IMR-90 (cell line): ENCODE data around the gene ZNF354B. TPM values are rescaled to one million over a fixed set of nuclear protein-coding genes. Genes with fewer than 3 reads are reported as not detected.

Experiments
- ATAC-seq: fragments of 200-7000 bp; cut with Tn5 transposase; 2 replicates; pipeline ENCODE4 v1.9.1; 2020; ENCODE audit warnings: low read depth, mild to moderate bottlenecking, moderate library complexity
- BruUV-seq: library from RNA; stranded (reverse); fragments of 400-500 nt; replicated peaks from 2 replicates; lab custom pipeline; 2021; lab: Mats Ljungman, UMichigan
- CTCF ChIA-PET: fragments of 300-600 bp; formaldehyde crosslinking; extraction: SDS; loops from one replicate; lab custom pipeline; 2021; ENCODE audit warnings: antibody characterized with exemption; lab: Yijun Ruan, JAX
- POLR2A ChIA-PET: fragments of 300-600 bp; sonication (Branson Sonifier 250); formaldehyde crosslinking; loops from one replicate; lab custom pipeline; 2022; ENCODE audit warnings: antibody characterized with exemption; ENCODE audit not compliant: unreplicated experiment; lab: Charles Lee
- DNase-seq: peaks from one replicate; pipeline ENCODE4 v3.0.0; 2013
- H2AFZ ChIP-seq: replicated peaks from 2 replicates; pipeline ENCODE3; 2013; ENCODE audit warnings: low read length, mild to moderate bottlenecking; ENCODE audit not compliant: poor library complexity
- H2AK5ac ChIP-seq: 2 replicates; pipeline ENCODE4 v1.6.1; 2013; ENCODE audit warnings: low read depth, low read length, inconsistent platforms
- H2AK9ac ChIP-seq: replicated peaks from 2 replicates; pipeline ENCODE3; 2013; ENCODE audit warnings: mild to moderate bottlenecking, low read depth, low read length, moderate library complexity; ENCODE audit not compliant: poor library complexity
- H2BK120ac ChIP-seq: 2 replicates; pipeline ENCODE4 v1.6.1; 2013; ENCODE audit warnings: low read depth, low read length, inconsistent platforms
- H2BK15ac ChIP-seq: 3 replicates; pipeline ENCODE4 v1.6.1; 2013; ENCODE audit warnings: low read depth, low read length, inconsistent platforms
- H2BK20ac ChIP-seq: 2 replicates; pipeline ENCODE4 v1.6.1; 2013; ENCODE audit warnings: low read depth, mild to moderate bottlenecking, inconsistent platforms, low read length, moderate library complexity
- H2BK5ac ChIP-seq: 2 replicates; pipeline ENCODE4 v1.6.1; 2013; ENCODE audit warnings: mild to moderate bottlenecking, low read depth, low read length, inconsistent platforms; ENCODE audit not compliant: poor library complexity, severe bottlenecking
- H3K14ac ChIP-seq: replicated peaks from 2 replicates; pipeline ENCODE4 v1.6.1; 2013; ENCODE audit warnings: low read depth, low read length, inconsistent platforms
- H3K18ac ChIP-seq: 2 replicates; pipeline ENCODE4 v1.6.1; 2013; ENCODE audit warnings: low read depth, low read length, control low read depth
- H3K23ac ChIP-seq: 2 replicates; pipeline ENCODE4 v1.6.1; 2013; ENCODE audit warnings: low read depth, low read length, inconsistent platforms
- H3K27ac ChIP-seq: 2 replicates; pipeline ENCODE4 v1.5.1; 2013; ENCODE audit warnings: mild to moderate bottlenecking, control low read depth, low read length; ENCODE audit not compliant: insufficient read depth
- H3K27me3 ChIP-seq: 2 replicates; pipeline ENCODE4 v1.6.1; 2013; ENCODE audit warnings: low read length; ENCODE audit not compliant: control insufficient read depth, insufficient read depth
- H3K36me3 ChIP-seq: 2 replicates; pipeline ENCODE4 v1.6.1; 2013; ENCODE audit warnings: low read length, mixed read lengths; ENCODE audit not compliant: control insufficient read depth, insufficient read depth
- H3K4ac ChIP-seq: 2 replicates; pipeline ENCODE4 v1.6.1; 2013; ENCODE audit warnings: low read depth, low read length, inconsistent platforms
- H3K4me1 ChIP-seq: 2 replicates; pipeline ENCODE4 v1.6.1; 2013; ENCODE audit warnings: low read length, mixed read lengths; ENCODE audit not compliant: control insufficient read depth, insufficient read depth
- H3K4me2 ChIP-seq: 2 replicates; pipeline ENCODE4 v1.6.1; 2013; ENCODE audit warnings: low read depth, mild to moderate bottlenecking, control low read depth, low read length, moderate library complexity
- H3K4me3 ChIP-seq: 2 replicates; pipeline ENCODE4 v1.5.1; 2013; ENCODE audit warnings: low read depth, mild to moderate bottlenecking, control low read depth, low read length, moderate library complexity; ENCODE audit not compliant: insufficient read depth
- H3K56ac ChIP-seq: 2 replicates; pipeline ENCODE4 v1.6.1; 2013; ENCODE audit warnings: low read length, inconsistent platforms; ENCODE audit not compliant: insufficient read depth; ENCODE audit errors: extremely low read depth
- H3K79me1 ChIP-seq, 2 experiments: 2 replicates each; pipeline ENCODE4 v1.6.1; 2013; ENCODE audit warnings: low read length in 2 of 2, inconsistent platforms in 1 of 2, low read depth in 1 of 2
- H3K9ac ChIP-seq: 2 replicates; pipeline ENCODE4 v1.6.1; 2013; ENCODE audit warnings: low read depth, low read length, control low read depth
- H3K9me1 ChIP-seq: 2 replicates; pipeline ENCODE4 v1.6.1; 2013; ENCODE audit warnings: low read length, inconsistent platforms; ENCODE audit not compliant: insufficient read depth
- H3K9me3 ChIP-seq: 2 replicates; pipeline ENCODE4 v1.6.1; 2013; ENCODE audit warnings: low read length; ENCODE audit not compliant: control insufficient read depth, insufficient read depth
- H4K20me1 ChIP-seq: 2 replicates; pipeline ENCODE4 v1.6.1; 2013; ENCODE audit warnings: low read length, inconsistent platforms; ENCODE audit not compliant: insufficient read depth
- H4K5ac ChIP-seq: 2 replicates; pipeline ENCODE4 v1.6.1; 2013; ENCODE audit warnings: mild to moderate bottlenecking, low read depth, low read length, control low read depth
- H4K8ac ChIP-seq, 2 experiments: 2 replicates each; pipeline ENCODE4 v1.6.1; 2013; ENCODE audit warnings: low read depth in 2 of 2, low read length in 2 of 2, control low read depth in 1 of 2, inconsistent platforms in 1 of 2
- H4K91ac ChIP-seq: 2 replicates; pipeline ENCODE4 v1.6.1; 2013; ENCODE audit warnings: low read depth, low read length, inconsistent platforms; ENCODE audit not compliant: insufficient read depth
- BHLHE40 ChIP-seq: fragments of 150-350 bp; IDR thresholded peaks from 2 replicates; pipeline ENCODE4 v1.6.1; 2016; ENCODE audit warnings: mild to moderate bottlenecking, low read depth, low read length
- CEBPB ChIP-seq: IDR thresholded peaks from 2 replicates; pipeline ENCODE4 v1.6.1; 2012; ENCODE audit warnings: low read depth, low read length, improper control_type of control experiment
- CHD1 ChIP-seq: IDR thresholded peaks from 2 replicates; pipeline ENCODE4 v1.6.1; 2012; ENCODE audit warnings: low read depth, low read length, improper control_type of control experiment
- CTCF ChIP-seq: conservative IDR thresholded peaks from 2 replicates; pipeline ENCODE4 v1.5.1; 2012; ENCODE audit warnings: mild to moderate bottlenecking, low read depth, low read length, improper control_type of control experiment
- ELK1 ChIP-seq: fragments of 150-350 bp; IDR thresholded peaks from 2 replicates; pipeline ENCODE4 v1.6.1; 2016; ENCODE audit warnings: low read depth, mild to moderate bottlenecking, low read length, moderate library complexity, borderline replicate concordance
- FOS ChIP-seq: fragments of 150-350 bp; IDR thresholded peaks from 2 replicates; pipeline ENCODE4 v1.6.1; 2016; ENCODE audit warnings: low read depth, low read length
- MAFK ChIP-seq: IDR thresholded peaks from 2 replicates; pipeline ENCODE4 v1.6.1; 2012; ENCODE audit warnings: low read depth, low read length, improper control_type of control experiment
- MAZ ChIP-seq: IDR thresholded peaks from 2 replicates; pipeline ENCODE4 v1.6.1; 2012; ENCODE audit warnings: low read depth, mild to moderate bottlenecking, low read length, improper control_type of control experiment, moderate library complexity, borderline replicate concordance
- MXI1 ChIP-seq: IDR thresholded peaks from 2 replicates; pipeline ENCODE4 v1.6.1; 2012; ENCODE audit warnings: low read depth, mild to moderate bottlenecking, low read length, moderate library complexity, borderline replicate concordance
- NFE2L2 ChIP-seq: fragments of 150-350 bp; IDR thresholded peaks from 2 replicates; pipeline ENCODE4 v1.6.1; 2016; ENCODE audit warnings: low read depth, mild to moderate bottlenecking, low read length
- POLR2A ChIP-seq: IDR thresholded peaks from 2 replicates; pipeline ENCODE4 v1.6.1; 2012; ENCODE audit warnings: mild to moderate bottlenecking, low read depth, low read length
- RAD21 ChIP-seq: IDR thresholded peaks from 2 replicates; pipeline ENCODE4 v1.6.1; 2012; ENCODE audit warnings: low read length, improper control_type of control experiment
- RCOR1 ChIP-seq: IDR thresholded peaks from 2 replicates; pipeline ENCODE4 v1.6.1; 2012; ENCODE audit warnings: mild to moderate bottlenecking, low read length, improper control_type of control experiment; ENCODE audit not compliant: insufficient replicate concordance
- RFX5 ChIP-seq: IDR thresholded peaks from 2 replicates; pipeline ENCODE4 v1.8.0; 2012; ENCODE audit warnings: low read depth, mild to moderate bottlenecking, low read length, moderate library complexity
- SMC3 ChIP-seq: fragments of 150-350 bp; IDR thresholded peaks from 2 replicates; pipeline ENCODE4 v1.6.1; 2016; ENCODE audit warnings: low read depth, mild to moderate bottlenecking, antibody characterized with exemption, low read length, moderate library complexity
- USF2 ChIP-seq: fragments of 150-350 bp; IDR thresholded peaks from 2 replicates; pipeline ENCODE4 v1.6.1; 2017; ENCODE audit warnings: mild to moderate bottlenecking, antibody characterized with exemption, low read length, low read depth
- WGBS, 2 experiments: methylation state at CpG; one replicate each; pipeline versions ENCODE4 v1.1.5 to v1.1.7; 2013; ENCODE audit warnings: missing lambda C conversion rate in 2 of 2; ENCODE audit not compliant: insufficient read length in 1 of 2; ENCODE audit errors: extremely low coverage in 2 of 2; 5-methylcytosine and 5-hydroxymethylcytosine counted together
- dilution Hi-C: fragments of 300-500 bp; cut with HindIII; formaldehyde crosslinking; loops from one replicate; pipeline ENCODE4 v1.14.3; 2018; ENCODE audit warnings: low sequenced_read_pairs; ENCODE audit not compliant: unreplicated experiment
- in situ Hi-C: fragments of 300-500 bp; cut with MboI; formaldehyde crosslinking; loops from 3 replicates; pipeline ENCODE4 v1.14.3; 2019; ENCODE audit warnings: low sequenced_read_pairs, inconsistent platforms, mixed read lengths
- intact Hi-C: fragments of 100-400 bp; cut with micrococcal nuclease; formaldehyde crosslinking; loops from 2 replicates; pipeline ENCODE4 v1.10.0; 2022
- polyA plus RNA-seq, 3 experiments: library from polyadenylated mRNA; depleted of rRNA; stranded (reverse); fragments of >200 nt; gene quantifications; 2 replicates each; pipeline ENCODE4 v1.2.3, GENCODE V29; 2012; ENCODE audit warnings: low replicate concordance in 1 of 3
- total RNA-seq: library from RNA; depleted of rRNA; stranded (reverse); fragments of >200 nt; gene quantifications from 2 replicates; pipeline ENCODE4 v1.2.3, GENCODE V29; 2012

ZNF354B gene
- total and polyA plus RNA-seq, 2 of the 4 experiments (the other 2 are of a cell fraction) = 5.0 to 6.7 TPM

GRCh38 chr5:178854284-178854683 is 5.5 kb upstream of the ZNF354B start:
- H4K8ac ChIP-seq = no peak overlapping the region
- H4K20me1 ChIP-seq = no peaks in the 10 kb centered on the region
- no peak overlapping the region for H3K14ac ChIP-seq
- no peak overlapping the region for H3K18ac ChIP-seq
- no peak overlapping the region for H2BK120ac ChIP-seq
- H3K36me3 ChIP-seq = no peaks in the 10 kb centered on the region
- no peak overlapping the region for H2BK5ac ChIP-seq
- in situ Hi-C loops (no loop called here), intact Hi-C loops (no loop called here), dilution Hi-C loops (no loop called here)
- no peaks in the 10 kb centered on the region for H3K4me1 ChIP-seq
- H2BK20ac ChIP-seq = no peak overlapping the region
- no peaks in the 10 kb centered on the region for H3K9me1 ChIP-seq
- no peak overlapping the region for H3K56ac ChIP-seq
- POLR2A ChIA-PET = no interaction called here
- H4K5ac ChIP-seq = no peak overlapping the region
- BruUV-seq = no TSS peak
- no peak overlapping the region for H2AK5ac ChIP-seq
- H3K9ac ChIP-seq = no peak overlapping the region
- H3K4me3 ChIP-seq = no peak overlapping the region
- H3K9me3 ChIP-seq = peaks cover 1% of the 10 kb centered on the region; the same call in 1 of the 2 replicates
- TF ChIP-seq CTCF = no peak
- TF ChIP-seq RCOR1 = no peak
- TF ChIP-seq RFX5 = no peak
- no peak for TF ChIP-seq CEBPB
- TF ChIP-seq BHLHE40 = no peak
- TF ChIP-seq CHD1 = no peak
- no peak for TF ChIP-seq MAZ
- TF ChIP-seq RAD21 = no peak
- no peak for TF ChIP-seq MAFK
- no peak for TF ChIP-seq SMC3
- no peak for TF ChIP-seq ELK1
- TF ChIP-seq FOS = no peak
- TF ChIP-seq MXI1 = no peak
- TF ChIP-seq NFE2L2 = no peak
- no peak for TF ChIP-seq USF2
- TF ChIP-seq POLR2A = no peak
- WGBS, 2 experiments = no CpG with 5 or more reads among the region's 5 CpGs
- H3K79me1 ChIP-seq = no peaks in the 10 kb centered on the region
- H2BK15ac ChIP-seq = no peak overlapping the region
- H3K23ac ChIP-seq = no peak overlapping the region
- CTCF ChIA-PET = interaction anchor here (1.0 kb wide), 1 partner anchor 10 kb away, joined by 7 read pairs; no protein-coding TSS in a partner anchor
- no peak overlapping the region for H2AK9ac ChIP-seq
- no peak overlapping the region for H2AFZ ChIP-seq
- H3K27me3 ChIP-seq = no peaks in the 10 kb centered on the region
- H3K27ac ChIP-seq = no peak overlapping the region
- ATAC-seq (no peak), DNase-seq (no peak)
- no peak overlapping the region for H3K4ac ChIP-seq
- no peak overlapping the region for H4K91ac ChIP-seq
- no peak overlapping the region for H3K4me2 ChIP-seq
